ENCODE data around the gene COL26A1.
"Not testable (repeated sequence)": the region's sequence is repeated elsewhere in the genome, so short reads cannot be mapped to it uniquely, and the experiment has no call there.

Gene COL26A1

GRCh38 chr7:101405474-101406067 lies 42.9 kb downstream of the COL26A1 start:
- no peak for DNase-seq

- DNase-seq: no peak
Measured at GRCh38 chr7:101410743-101411507, 48.2 kb downstream of the COL26A1 start.

- no peak for DNase-seq
Measured at GRCh38 chr7:101411508-101411874, 48.8 kb downstream of the COL26A1 start.

DNA sequence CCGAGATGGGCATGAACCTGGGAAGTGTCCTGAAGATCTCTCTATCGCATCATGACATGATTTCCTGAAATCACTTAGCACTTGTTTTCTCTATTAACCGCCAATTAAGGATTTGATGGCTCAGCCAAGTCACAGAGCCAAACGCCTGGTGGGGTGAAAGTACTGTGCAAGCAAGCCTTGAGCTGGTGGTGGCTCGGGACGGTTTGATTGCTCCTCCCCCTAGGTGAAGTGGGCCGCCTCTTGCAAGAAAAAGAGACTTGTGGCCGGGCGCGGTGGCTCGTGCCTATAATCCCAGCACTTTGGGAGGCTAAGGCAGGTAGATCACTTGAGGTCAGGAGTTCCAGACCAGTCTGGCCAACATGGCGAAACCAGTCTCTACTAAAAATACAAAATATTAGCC lies 50.3 kb downstream of the COL26A1 start:
- no peak for DNase-seq

GRCh38 chr7:101418694-101419093 lies 56.0 kb downstream of the COL26A1 start:
- no peak for DNase-seq

DNA sequence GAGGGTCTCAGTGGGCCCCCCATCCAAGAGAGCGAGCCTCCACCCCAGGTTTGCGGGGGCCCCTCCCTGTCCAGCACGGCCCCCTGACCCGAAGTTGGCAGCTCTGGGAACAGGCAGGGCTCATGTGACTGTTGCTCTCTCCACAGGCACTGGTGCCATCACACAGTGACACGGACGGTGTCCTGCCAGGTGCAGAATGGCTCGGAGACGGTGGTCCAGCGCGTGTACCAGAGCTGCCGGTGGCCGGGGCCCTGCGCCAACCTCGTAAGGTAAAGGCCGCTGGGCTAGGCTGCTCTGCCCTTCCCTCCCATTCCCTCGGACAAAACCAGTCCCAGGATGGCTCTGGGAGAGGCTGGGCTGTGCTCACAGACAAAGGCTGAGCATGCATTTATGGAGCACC lies 57.2 kb downstream of the COL26A1 start:
- DNase-seq: no peak

GRCh38 chr7:101420436-101420835 lies 57.8 kb downstream of the COL26A1 start:
- DNase-seq: no peak

DNA sequence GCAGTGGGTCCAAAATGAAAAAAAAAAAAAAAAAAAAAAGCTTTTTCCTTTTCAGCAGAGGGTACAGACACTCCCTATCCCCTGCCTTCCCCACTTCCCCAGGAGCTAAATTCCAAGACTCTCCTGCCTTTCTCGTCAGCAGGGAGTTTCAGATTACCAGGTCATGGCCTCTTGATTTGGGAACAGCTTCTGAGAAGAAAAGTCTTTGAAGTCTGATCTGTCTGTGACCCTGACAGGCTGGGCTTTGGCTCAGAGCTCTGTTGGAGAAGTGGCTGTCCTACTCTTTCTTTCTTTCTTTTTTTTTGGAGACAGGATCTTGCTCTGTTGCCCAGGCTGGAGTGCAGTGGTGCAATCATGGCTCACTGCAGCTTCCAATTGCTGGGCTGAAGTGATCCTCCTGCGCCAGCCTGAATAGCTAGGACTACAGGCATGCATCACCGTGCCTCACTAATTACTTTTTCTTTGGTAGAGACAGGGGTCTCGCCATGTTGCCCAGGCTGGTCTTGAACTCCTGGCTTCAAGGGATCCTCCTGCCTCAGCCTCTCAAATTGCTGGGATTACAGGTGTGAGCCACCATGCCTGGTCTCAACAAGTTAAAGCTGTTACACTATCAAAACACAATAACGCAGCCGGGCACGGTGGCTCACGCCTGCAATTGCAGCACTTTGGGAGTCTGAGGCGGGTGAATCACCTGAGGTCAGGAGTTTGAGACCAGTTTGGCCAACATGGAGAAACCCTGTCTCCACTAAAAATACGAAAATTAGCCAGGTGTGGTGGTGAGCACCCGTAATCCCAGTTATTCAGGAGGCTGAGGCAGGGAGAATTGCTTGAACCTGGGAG lies 59.9 kb downstream of the COL26A1 start:
- no peak for DNase-seq

GRCh38 chr7:101426303-101427011 lies 63.8 kb downstream of the COL26A1 start:
- DNase-seq: no peak

GRCh38 chr7:101428093-101428866 lies 65.6 kb downstream of the COL26A1 start:
- no peak for DNase-seq

- DNase-seq: no peak
Measured at GRCh38 chr7:101432316-101432715, 69.6 kb downstream of the COL26A1 start.

GRCh38 chr7:101433688-101434087 lies 71.0 kb downstream of the COL26A1 start:
- no peak for DNase-seq

GRCh38 chr7:101434155-101434554 lies 71.5 kb downstream of the COL26A1 start:
- DNase-seq: not testable (repeated sequence)

- no peak for DNase-seq
Measured at GRCh38 chr7:101435461-101436220, 73.0 kb downstream of the COL26A1 start.

DNA sequence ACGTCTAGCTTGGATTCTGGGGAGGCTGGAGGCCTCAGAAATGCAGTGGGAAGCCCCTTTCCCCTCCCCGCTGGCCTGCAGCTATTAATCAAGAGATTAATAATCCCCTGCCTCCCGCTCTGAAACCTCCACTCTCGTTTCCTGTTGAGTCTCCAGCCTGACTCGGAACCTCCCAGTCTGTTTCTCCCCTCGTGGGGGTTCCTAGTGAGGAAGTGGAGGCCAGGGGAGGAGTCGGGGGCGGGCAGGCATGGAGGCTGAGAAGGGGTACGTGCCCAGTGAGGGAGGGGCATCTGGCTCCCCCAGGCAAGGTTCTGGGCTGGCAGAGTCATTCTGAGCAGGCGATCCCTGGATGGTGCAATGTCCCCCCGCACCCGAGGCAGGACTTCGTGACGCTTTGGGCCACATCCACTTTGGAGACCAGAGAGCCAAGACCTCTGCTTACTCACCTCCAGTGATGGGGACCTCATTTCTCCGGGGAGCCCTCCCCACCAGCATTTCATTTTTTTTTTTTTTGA lies 73.6 kb downstream of the COL26A1 start:
- no peak for DNase-seq

GRCh38 chr7:101436857-101437576 lies 74.3 kb downstream of the COL26A1 start:
- no peak for DNase-seq

DNA sequence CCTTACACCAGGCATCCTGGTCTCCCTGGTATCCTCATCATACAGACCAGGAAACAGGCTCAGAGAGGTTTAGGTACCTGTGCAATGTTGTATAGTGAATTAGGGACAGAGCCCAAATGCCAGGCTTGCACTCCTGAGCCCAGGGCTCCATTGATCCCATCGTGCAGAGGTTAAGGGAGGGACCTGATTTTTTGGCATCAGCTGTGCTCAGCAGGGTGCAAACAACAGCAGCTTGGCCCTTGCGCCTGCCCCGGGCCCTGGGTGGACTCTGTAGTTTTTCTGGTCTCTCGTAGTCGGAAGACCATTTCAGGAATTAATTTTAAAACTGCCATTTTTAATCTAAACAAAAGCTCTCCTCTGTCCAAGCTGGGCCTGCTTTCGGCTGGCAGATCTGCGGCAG lies 79.2 kb downstream of the COL26A1 start:
- no peak for DNase-seq

DNA sequence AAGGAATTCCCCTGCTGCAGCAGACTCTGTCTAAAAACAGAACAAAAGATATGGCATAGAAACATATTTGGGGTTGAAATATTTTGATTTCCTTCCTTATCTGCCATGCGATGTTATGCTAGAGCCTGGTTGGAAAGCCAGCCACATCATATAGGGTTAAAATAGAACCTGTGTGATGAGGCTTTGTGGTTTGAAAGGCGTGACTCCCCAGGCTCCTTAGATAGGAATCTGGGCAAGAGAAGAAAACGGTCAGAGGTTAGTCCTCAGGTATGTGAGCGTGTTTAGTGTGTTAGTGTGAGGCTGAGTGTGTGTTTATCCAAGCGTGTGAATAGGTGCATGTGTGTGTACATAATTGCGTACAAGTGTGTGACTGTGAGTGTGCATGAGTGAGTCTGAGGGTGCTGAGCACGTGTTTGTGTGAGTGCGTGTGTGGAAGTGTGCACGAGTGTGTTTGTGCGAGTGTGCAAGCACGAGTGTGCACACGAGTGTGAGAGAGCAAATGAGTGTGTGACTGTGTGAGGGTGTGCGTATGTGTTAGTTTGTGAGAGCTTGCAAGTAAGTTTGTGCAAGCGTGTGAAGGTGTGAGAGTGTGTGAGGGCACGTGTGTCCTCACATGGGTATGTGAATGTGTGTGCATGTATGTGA lies 79.9 kb downstream of the COL26A1 start:
- DNase-seq: no peak

- DNase-seq: no peak
Measured at GRCh38 chr7:101450064-101450463, 87.4 kb downstream of the COL26A1 start.

DNA sequence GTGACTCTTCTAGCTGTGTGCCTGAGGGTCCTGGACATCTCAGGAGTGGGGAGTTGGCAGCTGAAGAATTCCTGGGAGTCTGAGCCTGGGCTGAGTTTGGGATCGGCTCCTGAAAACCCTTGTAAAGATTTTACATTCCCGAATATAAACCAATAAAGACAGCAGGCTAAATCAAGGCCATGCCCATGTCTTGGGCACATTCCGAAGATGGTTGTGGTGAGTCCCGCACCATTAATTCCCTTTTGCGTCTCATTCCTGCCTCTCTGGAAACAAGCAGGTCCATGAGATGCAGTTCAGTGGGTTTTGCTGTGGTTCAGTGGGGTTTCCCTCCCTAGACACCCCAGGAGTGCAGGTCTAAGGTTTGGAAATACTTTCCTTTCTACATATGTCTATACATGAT lies 90.9 kb downstream of the COL26A1 start:
- DNase-seq: no peak

All from NCI-H1436 treated with DMSO at 0.1 percent for 48 hours (cell line).